GM12878 (cell line): ENCODE measurements around the gene CDC27.

ENCODE experiments used
- CTCF ChIP-seq, 3 experiments: IDR thresholded peaks in 2 of 3; conservative IDR thresholded peaks in 1 of 3; 2 replicates each; pipeline ENCODE4 v1.5.1; 2011; ENCODE audit warnings: low read depth in 3 of 3, low read length in 3 of 3, mild to moderate bottlenecking in 3 of 3, control low read depth in 2 of 3, moderate library complexity in 2 of 3, inconsistent platforms in 1 of 3, mixed read lengths in 1 of 3; ENCODE audit not compliant: control insufficient read depth in 2 of 3, insufficient read depth in 1 of 3; ENCODE audit errors: extremely low read depth in 1 of 3
- SREBF1 ChIP-seq: IDR thresholded peaks from 2 replicates; pipeline ENCODE4 v1.6.1; 2012; ENCODE audit warnings: mild to moderate bottlenecking, low read length

- TF ChIP-seq CTCF (IDR thresholded peaks at IDR 0.05 in 2 of 3, conservative IDR thresholded peaks at IDR 0.05 in 1 of 3; ENCODE audit: control insufficient read depth in 2 of 3, extremely low read depth in 1 of 3, insufficient read depth in 1 of 3, low read depth in 3 of 3, low read length in 3 of 3) (no peak), SREBF1 (no peak)
Observed at GRCh38 chr17:47219621-47220475, 30.8 kb upstream of the CDC27 start.
